Middle frontal gyrus (tissue), 1 donor: ENCODE measurements around the gene STARD13.

Experiments
- DNase-seq: peaks from one replicate; pipeline ENCODE4 v3.0.0-alpha.2; 2015; ENCODE audit warnings: low spot score; ENCODE audit errors: extremely low spot score

Gene STARD13

DNA sequence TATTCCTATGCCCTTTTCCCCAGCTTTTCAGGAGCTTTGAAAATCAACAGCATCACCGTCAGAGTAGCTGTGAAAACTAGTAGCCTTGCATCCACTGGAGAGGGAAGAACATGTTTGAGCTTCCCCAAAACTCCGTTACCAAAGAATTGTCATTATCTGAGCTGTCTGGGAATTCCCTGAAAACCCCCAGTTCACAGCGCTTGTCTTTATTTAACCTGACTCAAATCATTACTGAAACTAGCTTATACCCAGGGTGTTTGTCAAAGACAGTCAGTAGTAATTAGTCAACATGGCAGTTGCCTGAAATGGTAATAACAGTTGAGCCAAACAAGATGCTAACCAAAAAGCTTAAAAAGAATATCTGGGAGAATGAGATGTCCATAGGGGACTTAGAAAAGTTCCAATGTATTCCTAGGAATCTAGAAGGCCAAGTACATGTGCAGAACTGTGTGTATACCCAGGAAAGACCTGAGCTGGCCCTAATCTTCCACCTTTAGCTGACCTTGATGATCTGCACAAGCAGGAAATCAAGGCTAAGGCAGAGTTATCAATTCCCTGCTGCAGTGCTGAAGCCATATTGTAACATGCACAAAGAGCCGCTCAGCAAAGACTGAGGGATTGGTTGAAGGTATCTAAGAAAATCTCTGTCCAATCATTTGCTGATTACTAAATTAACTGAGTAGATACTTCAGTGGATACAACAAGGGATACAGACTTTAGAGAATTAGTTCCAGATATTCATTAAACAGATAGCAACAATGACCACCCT is 138.5 kb downstream of the STARD13 start:
- no peak for DNase-seq

DNA sequence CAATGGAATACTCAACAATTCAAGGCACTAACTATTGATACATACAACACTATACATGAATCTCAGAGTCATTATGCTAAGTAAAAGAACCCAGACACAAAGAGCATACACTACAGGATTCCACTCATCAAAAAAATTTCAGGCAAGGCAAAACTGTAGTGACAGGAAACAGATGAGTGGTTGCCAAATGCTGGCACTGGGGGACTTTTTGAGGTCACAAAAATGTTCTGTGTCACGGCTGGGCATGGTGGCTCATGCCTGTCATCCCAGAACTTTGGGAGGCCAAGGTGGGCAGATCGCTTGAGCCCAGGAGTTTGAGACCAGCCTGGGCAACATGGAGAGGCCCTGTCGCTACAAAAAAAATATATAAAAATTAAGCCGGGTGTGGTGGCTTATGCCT is 139.9 kb downstream of the STARD13 start:
- DNase-seq: no peak

GRCh38 chr13:33144358-33144784 is 141.2 kb downstream of the STARD13 start:
- no peak for DNase-seq

GRCh38 chr13:33139780-33140535 is 145.6 kb downstream of the STARD13 start:
- DNase-seq: no peak

DNA sequence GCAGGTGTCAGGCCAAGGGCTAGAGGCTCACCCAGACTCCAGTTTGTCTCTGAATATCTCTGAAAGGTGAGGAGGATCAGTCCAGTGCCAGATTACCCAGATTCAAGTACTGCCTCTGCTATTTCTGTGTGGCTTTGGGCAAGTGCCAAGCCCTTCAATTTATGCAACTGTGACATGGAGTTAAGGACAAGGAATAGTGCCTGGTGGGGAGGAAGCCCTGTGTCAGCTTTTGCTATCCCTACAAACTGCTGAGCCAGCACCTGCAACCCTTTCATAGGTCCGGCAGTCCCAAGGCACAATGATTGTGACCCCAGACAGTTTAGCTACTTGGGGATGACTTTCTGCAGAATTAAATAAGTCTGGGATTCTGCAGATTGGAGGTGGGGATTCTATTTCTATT is 146.4 kb downstream of the STARD13 start:
- DNase-seq: no peak

- no peak for DNase-seq
Measured at GRCh38 chr13:33138441-33138840, 147.1 kb downstream of the STARD13 start.

DNA sequence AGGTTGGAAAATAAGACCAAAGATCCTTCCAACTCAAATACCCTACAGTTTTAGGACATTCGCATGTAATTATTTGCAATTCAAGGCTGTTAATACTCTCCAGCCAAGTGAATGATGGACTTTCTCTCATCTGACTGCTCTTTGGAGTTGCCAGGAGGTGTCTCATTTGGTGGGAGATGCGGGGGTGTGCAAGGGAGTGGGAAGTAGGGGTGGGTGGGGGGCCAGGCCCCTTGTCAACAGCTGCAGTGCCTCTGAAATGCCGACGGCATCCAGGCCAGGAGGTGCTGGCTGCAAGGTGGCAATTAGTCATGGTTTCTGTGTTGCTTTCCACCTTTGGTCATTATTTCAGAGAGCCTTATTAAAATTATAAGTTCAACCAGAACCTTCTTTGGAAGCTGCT is 147.8 kb downstream of the STARD13 start:
- DNase-seq: no peak

DNA sequence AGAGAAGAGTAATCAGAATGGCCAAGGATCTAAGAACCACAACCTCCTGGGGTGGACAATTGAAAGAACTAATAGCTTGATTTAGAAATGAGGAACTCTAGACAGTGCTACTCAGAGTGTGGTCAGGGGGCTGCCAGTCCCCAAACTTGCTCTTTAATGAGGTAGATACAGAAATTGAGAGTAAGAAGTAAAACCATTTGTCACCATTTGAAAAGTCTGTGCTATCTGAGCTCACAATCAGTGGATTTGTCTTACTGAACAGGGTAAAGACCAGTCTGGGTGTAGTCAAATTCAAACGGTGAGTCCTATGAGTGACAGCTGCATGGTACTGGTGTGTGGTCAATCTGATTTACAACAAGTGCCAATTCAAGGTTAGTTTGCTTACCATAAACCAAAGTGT is 150.5 kb downstream of the STARD13 start:
- no peak for DNase-seq

- DNase-seq: no peak
Measured at GRCh38 chr13:33134213-33134612, 151.3 kb downstream of the STARD13 start.

- DNase-seq: no peak
Measured at GRCh38 chr13:33132644-33133440, 152.7 kb downstream of the STARD13 start.

- no peak for DNase-seq
Measured at GRCh38 chr13:33129886-33130285, 155.7 kb downstream of the STARD13 start.

DNA sequence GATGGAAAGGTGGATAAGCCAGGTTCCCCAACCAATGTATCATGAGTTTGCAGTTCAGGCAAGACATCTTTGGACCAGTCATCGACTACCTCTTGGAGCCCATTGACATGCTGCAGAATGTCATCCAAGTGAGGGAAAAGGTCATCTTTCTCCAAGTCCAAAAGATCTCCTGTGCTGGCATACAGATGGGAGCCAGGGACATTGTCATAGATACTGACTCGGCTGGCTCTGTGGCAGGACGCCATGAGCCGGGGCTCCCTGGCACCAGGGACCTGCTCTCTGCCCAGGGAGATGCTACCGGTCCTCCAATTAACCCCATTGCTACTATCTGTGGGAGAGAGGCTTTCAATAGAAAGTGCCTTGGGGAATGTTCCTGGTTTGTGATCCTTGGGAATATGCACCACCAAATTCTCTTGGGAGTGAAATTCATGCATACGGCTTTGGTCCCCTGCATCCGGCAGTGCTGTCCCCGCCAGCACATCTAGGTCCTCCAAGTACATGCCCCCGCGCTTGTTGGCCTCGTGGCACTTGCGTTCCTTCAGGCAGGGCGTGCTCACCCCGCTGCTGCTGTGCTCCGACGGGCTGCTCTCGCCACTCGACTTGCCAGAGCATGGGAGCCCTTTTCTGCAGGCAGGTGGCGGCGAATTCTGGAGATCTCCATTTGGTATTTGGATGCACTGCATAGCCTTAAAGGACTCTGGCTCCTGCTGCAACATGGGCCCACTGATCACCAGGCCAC is 156.3 kb downstream of the STARD13 start:
- no peak for DNase-seq

- DNase-seq: no peak
Measured at GRCh38 chr13:33128134-33128533, 157.4 kb downstream of the STARD13 start.

- DNase-seq: no peak
Measured at GRCh38 chr13:33127009-33127551, 158.5 kb downstream of the STARD13 start.

- no peak for DNase-seq
Measured at GRCh38 chr13:33125821-33126570, 159.6 kb downstream of the STARD13 start.

- DNase-seq: peak; percentile 8
Measured at GRCh38 chr13:33123066-33123859, 162.3 kb downstream of the STARD13 start.

- no peak for DNase-seq
Measured at GRCh38 chr13:33119856-33120543, 165.6 kb downstream of the STARD13 start.

- DNase-seq: no peak
Measured at GRCh38 chr13:33119022-33119781, 166.4 kb downstream of the STARD13 start.
